Left ventricle myocardium superior (tissue), 1 donor: ENCODE measurements around the gene CCDC77. TPM values are rescaled to one million over a fixed set of nuclear protein-coding genes. Genes with fewer than 3 reads are reported as not detected.

ENCODE experiments used
- ATAC-seq: fragments of 200-7000 bp; cut with Tn5 transposase; one replicate; pipeline ENCODE4 v1.9.1; 2020; ENCODE audit warnings: mild to moderate bottlenecking, moderate library complexity
- DNase-seq: peaks from one replicate; pipeline ENCODE4 v3.0.0-alpha.2; 2020
- intact Hi-C: fragments of 100-400 bp; cut with micrococcal nuclease; formaldehyde crosslinking; loops from one replicate; pipeline ENCODE4 v1.11.0; 2022
- total RNA-seq: library from RNA; stranded (reverse); fragmentation: NEBNext Ultra II Directional; extraction: Animal tissue kit (Norgen Biotek cat#: 25700); gene quantifications from one replicate; pipeline ENCODE4 v1.2.1, GENCODE V29; 2021
- donor health status: DM: no; HTN: yes; CAD: no; lungs with severe emphysema.

Gene CCDC77
- total RNA-seq, 1 donor from 2014 or later = 2.8 TPM

GRCh38 chr12:449203-449602 lies 47.8 kb downstream of the CCDC77 start:
- no peak for ATAC-seq
- intact Hi-C loops = no loop called here
- no peak for DNase-seq

- intact Hi-C loops = no loop called here
- ATAC-seq (no peak), DNase-seq (no peak)
These were observed 49.0 kb downstream of the CCDC77 start for GRCh38 chr12:450438-450837.

GRCh38 chr12:452667-453210 lies 51.3 kb downstream of the CCDC77 start:
- no peak for ATAC-seq
- intact Hi-C loops = no loop called here
- DNase-seq = peak; percentile 47

- no peak for ATAC-seq
- intact Hi-C loops = loop anchor here (5.0 kb wide), 2 partner anchors 47 to 92 kb away; no protein-coding TSS in a partner anchor
- no peak for DNase-seq
These were observed 53.4 kb downstream of the CCDC77 start for GRCh38 chr12:454833-455232.

GRCh38 chr12:455821-456220 lies 54.4 kb downstream of the CCDC77 start:
- intact Hi-C loops = loop anchor here (5.0 kb wide), 2 partner anchors 46 to 91 kb away; no protein-coding TSS in a partner anchor
- ATAC-seq (no peak), DNase-seq (no peak)

- DNase-seq (no peak), ATAC-seq (no peak)
- intact Hi-C loops = loop anchor here (5.0 kb wide), 2 partner anchors 45 to 90 kb away; no protein-coding TSS in a partner anchor
These were observed 56.2 kb downstream of the CCDC77 start for GRCh38 chr12:457676-458075.

- intact Hi-C loops = loop anchor here (5.0 kb wide), 2 partner anchors 43 to 88 kb away; no protein-coding TSS in a partner anchor
These were observed 57.6 kb downstream of the CCDC77 start for GRCh38 chr12:459050-459429.

GRCh38 chr12:459430-460258 lies 58.2 kb downstream of the CCDC77 start, which contains the start of gene B4GALNT3:
Gene B4GALNT3, plus strand, starts transcription at chr12:459939. Its CDS starts 438 bp downstream, at chr12:460377.
- intact Hi-C loops = loop anchor here (5.0 kb wide), 2 partner anchors 43 to 88 kb away; no protein-coding TSS in a partner anchor
- peak; percentile 76 for ATAC-seq
- DNase-seq = peak; percentile 82

More at GRCh38 chr12:459050-459429, 57.6 kb downstream of the CCDC77 start:
- ATAC-seq (no peak), DNase-seq (no peak)

GRCh38 chr12:460261-461230 lies 59.1 kb downstream of the CCDC77 start:
- peak; percentile 55 for DNase-seq
- no peak for ATAC-seq
- intact Hi-C loops = no loop called here

- intact Hi-C loops = no loop called here
- no peak for DNase-seq
- no peak for ATAC-seq
These were observed 60.0 kb downstream of the CCDC77 start for GRCh38 chr12:461425-461824.

GRCh38 chr12:462936-463705 lies 61.7 kb downstream of the CCDC77 start:
- ATAC-seq (no peak), DNase-seq (no peak)
- intact Hi-C loops = no loop called here

- ATAC-seq (peak; percentile 82), DNase-seq (peak; percentile 57)
- intact Hi-C loops = no loop called here
These were observed 63.2 kb downstream of the CCDC77 start for GRCh38 chr12:464484-465267.

- intact Hi-C loops = no loop called here
- DNase-seq (no peak), ATAC-seq (peak; percentile 55)
These were observed 64.6 kb downstream of the CCDC77 start for GRCh38 chr12:466039-466438.

- no peak for ATAC-seq
- no peak for DNase-seq
- intact Hi-C loops = no loop called here
These were observed 65.3 kb downstream of the CCDC77 start for GRCh38 chr12:466762-467161.

GRCh38 chr12:467591-467990 lies 66.1 kb downstream of the CCDC77 start:
- ATAC-seq (no peak), DNase-seq (no peak)
- intact Hi-C loops = no loop called here

GRCh38 chr12:468671-469389 lies 67.4 kb downstream of the CCDC77 start:
- ATAC-seq (no peak), DNase-seq (no peak)
- intact Hi-C loops = no loop called here

GRCh38 chr12:470133-470532 lies 68.7 kb downstream of the CCDC77 start:
- intact Hi-C loops = no loop called here
- ATAC-seq (peak; percentile 20), DNase-seq (no peak)
